Stimulated activated CD8-positive, alpha-beta memory T cell treated with anti-CD3 and anti-CD28 coated beads, Interleukin-12 subunit alpha, Interleukin-12 subunit beta, amount 100 ng/mL, for 24 hours (primary cell): Measurements from ENCODE around the gene TOP2A.

ENCODE experiments used
- DNase-seq: peaks from one replicate; pipeline ENCODE4 v3.0.0-alpha.2; 2020; ENCODE audit errors: extremely low read depth

The TOP2A gene

GRCh38 chr17:40417609-40418427, at the start of gene TOP2A:
Gene TOP2A (minus strand): TSS chr17:40417896. CDS start chr17:40417791, 105 bp downstream.
- DNase-seq = peak; percentile 77

GRCh38 chr17:40467281-40467867, 49.7 kb upstream of the TOP2A start:
- DNase-seq = no peak

GRCh38 chr17:40466298-40466971, 48.7 kb upstream of the TOP2A start:
- DNase-seq = no peak

- DNase-seq = no peak
Measured at GRCh38 chr17:40464392-40464855, 46.7 kb upstream of the TOP2A start.

GRCh38 chr17:40463122-40463550, 45.4 kb upstream of the TOP2A start:
- no peak for DNase-seq

GRCh38 chr17:40462343-40463121, 44.8 kb upstream of the TOP2A start:
- no peak for DNase-seq

- DNase-seq = no peak
Measured at GRCh38 chr17:40461732-40462342, 44.1 kb upstream of the TOP2A start.

- DNase-seq = no peak
Measured at GRCh38 chr17:40460968-40461731, 43.5 kb upstream of the TOP2A start.

GRCh38 chr17:40460604-40460967, 42.9 kb upstream of the TOP2A start:
- DNase-seq = no peak

- no peak for DNase-seq
Measured at GRCh38 chr17:40459636-40460603, 42.2 kb upstream of the TOP2A start.

GRCh38 chr17:40458851-40459482, 41.3 kb upstream of the TOP2A start:
- DNase-seq = no peak

- no peak for DNase-seq
Measured at GRCh38 chr17:40457964-40458791, 40.5 kb upstream of the TOP2A start.

GRCh38 chr17:40457369-40457768, 39.7 kb upstream of the TOP2A start:
- DNase-seq = no peak

GRCh38 chr17:40456396-40456951, 38.8 kb upstream of the TOP2A start:
- DNase-seq = no peak

GRCh38 chr17:40454613-40454995, 36.9 kb upstream of the TOP2A start:
- DNase-seq = no peak

GRCh38 chr17:40453881-40454612, 36.4 kb upstream of the TOP2A start:
- DNase-seq = no peak

GRCh38 chr17:40452921-40453378, 35.3 kb upstream of the TOP2A start:
- DNase-seq = no peak
